Measurements from ENCODE around the gene LCORL.

- TF ChIP-seq EP300 (IDR thresholded peaks at IDR 0.05; ENCODE audit: borderline replicate concordance): no peak
- TF ChIP-seq MAX (IDR thresholded peaks at IDR 0.05): no peak
- no peak for TF ChIP-seq REST (IDR thresholded peaks at IDR 0.05; ENCODE audit: low read depth)
- TF ChIP-seq TAF1 (IDR thresholded peaks at IDR 0.05; ENCODE audit: low read depth): no peak
- no peak for TF ChIP-seq EGR1 (IDR thresholded peaks at IDR 0.05)
- no peak for TF ChIP-seq USF1 (IDR thresholded peaks at IDR 0.05)
- no peak for TF ChIP-seq RAD21 (IDR thresholded peaks at IDR 0.05; ENCODE audit: low read depth)
- TF ChIP-seq YY1 (IDR thresholded peaks at IDR 0.05; ENCODE audit: low read depth): no peak
- TF ChIP-seq CREB1 (IDR thresholded peaks at IDR 0.05; ENCODE audit: low read depth): no peak
- TF ChIP-seq TEAD4 (IDR thresholded peaks at IDR 0.05): no peak
Observed at GRCh38 chr4:17997129-17997528, 24.4 kb downstream of the LCORL start.

Measured in Ishikawa (cell line).